Ascending aorta (tissue), 2 donors: ENCODE results near the gene MSI2. TPM values are rescaled to one million over a fixed set of nuclear protein-coding genes. Genes with fewer than 3 reads are reported as not detected.

Experiments
- DNase-seq, 2 donors: peaks; one replicate each; pipeline ENCODE4 v3.0.0-alpha.2; 2019; ENCODE audit warnings: low spot score in 2 of 2
- H3K27ac ChIP-seq, 2 donors: fragments of 200-600 bp; sonication (generic); one replicate each; pipeline ENCODE4 v1.5.1; 2016 to 2017; ENCODE audit warnings: mild to moderate bottlenecking in 1 of 2
- H3K27me3 ChIP-seq: fragments of 200-600 bp; sonication (generic); one replicate; pipeline ENCODE4 v1.5.1; 2017
- H3K36me3 ChIP-seq, 2 donors: fragments of 200-600 bp; sonication (generic); one replicate each; pipeline ENCODE4 v1.5.1; 2016
- H3K4me1 ChIP-seq, 2 donors: fragments of 200-600 bp; sonication (generic); one replicate each; pipeline ENCODE4 v1.5.1; 2016 to 2017; ENCODE audit warnings: mild to moderate bottlenecking in 1 of 2
- H3K4me3 ChIP-seq, 2 donors: fragments of 200-600 bp; sonication (generic); one replicate each; pipeline ENCODE4 v1.5.1; 2016 to 2017; ENCODE audit warnings: mild to moderate bottlenecking in 1 of 2
- H3K9me3 ChIP-seq, 2 donors: fragments of 200-600 bp; sonication (generic); one replicate each; pipeline ENCODE4 v1.5.1; 2016
- CTCF ChIP-seq, 3 experiments: fragments of 200-600 bp in 2 of 3; fragments of 450-650 bp in 1 of 3; sonication (generic) in 2 of 3; IDR thresholded peaks; one replicate each; pipeline ENCODE4 v1.5.1; 2016 to 2019; ENCODE audit warnings: antibody characterized with exemption in 3 of 3, mild to moderate bottlenecking in 1 of 3, moderate library complexity in 1 of 3
- intact Hi-C: fragments of 100-400 bp; cut with DNase I; formaldehyde crosslinking; loops from one replicate; pipeline ENCODE4 v1.15.1; 2023
- total RNA-seq: library from RNA; depleted of rRNA; stranded (reverse); fragments of >200 nt; gene quantifications from one replicate; pipeline ENCODE4 v1.1.0, GENCODE V29; 2016

MSI2 gene
- total RNA-seq, 1 donor from 2014 or later: 11.7 TPM

GRCh38 chr17:57540596-57540995, 284.3 kb downstream of the MSI2 start:
- no peak for DNase-seq
- peaks cover 0 to 8% of the 10 kb centered on the region in 2 donors for H3K4me1 ChIP-seq
- intact Hi-C loops: loop anchor here (5.0 kb wide), 1 partner anchor 283 kb away; the partner anchor contains the start of gene MSI2
- no peaks in the 10 kb centered on the region for H3K27me3 ChIP-seq
- no peaks in the 10 kb centered on the region for H3K9me3 ChIP-seq
- H3K4me3 ChIP-seq: no peak overlapping the region
- no peak for TF ChIP-seq CTCF (IDR thresholded peaks at IDR 0.05)
- H3K27ac ChIP-seq: no peak overlapping the region
- no peaks in the 10 kb centered on the region for H3K36me3 ChIP-seq

- Histone ChIP-seq H3K4me1 (peaks cover 0 to 8% of the 10 kb centered on the region in 2 donors), H3K9me3 (no peaks in the 10 kb centered on the region), H3K4me3 (no peak overlapping the region), H3K27ac (peak overlapping the region in 1 of 2 donors; percentile 9), H3K27me3 (no peaks in the 10 kb centered on the region), H3K36me3 (no peaks in the 10 kb centered on the region)
- DNase-seq: no peak
- TF ChIP-seq CTCF (IDR thresholded peaks at IDR 0.05): no peak
- intact Hi-C loops: loop anchor here (5.0 kb wide), 1 partner anchor 284 kb away; the partner anchor contains the start of gene MSI2
These were observed 284.7 kb downstream of the MSI2 start for GRCh38 chr17:57541049-57541448.

- no peaks in the 10 kb centered on the region for H3K27me3 ChIP-seq
- peak; percentile 64 to 90 for DNase-seq
- H3K27ac ChIP-seq: peak overlapping the region; percentile 9 to 35
- H3K36me3 ChIP-seq: no peaks in the 10 kb centered on the region
- peak overlapping the region in 1 of 2 donors; percentile 28 for H3K4me3 ChIP-seq
- no peak for TF ChIP-seq CTCF (IDR thresholded peaks at IDR 0.05)
- intact Hi-C loops: loop anchor here (1.0 to 5.0 kb wide), 3 partner anchors 17 to 284 kb away; partner anchors contain the start of gene MSI2
- peaks cover 0 to 8% of the 10 kb centered on the region in 2 donors for H3K4me1 ChIP-seq
- H3K9me3 ChIP-seq: no peaks in the 10 kb centered on the region
These were observed 285.4 kb downstream of the MSI2 start for GRCh38 chr17:57541472-57542394.

- Histone ChIP-seq H3K27me3 (no peaks in the 10 kb centered on the region), H3K36me3 (no peaks in the 10 kb centered on the region), H3K27ac (peak overlapping the region; percentile 9 to 35), H3K4me3 (no peak overlapping the region), H3K4me1 (peaks cover 0 to 8% of the 10 kb centered on the region in 2 donors), H3K9me3 (no peaks in the 10 kb centered on the region)
- DNase-seq: no peak
- TF ChIP-seq CTCF (IDR thresholded peaks at IDR 0.05): no peak
- intact Hi-C loops: loop anchor here (1.0 to 5.0 kb wide), 3 partner anchors 18 to 285 kb away; partner anchors contain the start of gene MSI2
These were observed 286.2 kb downstream of the MSI2 start for GRCh38 chr17:57542510-57542909.

- no peaks in the 10 kb centered on the region for H3K27me3 ChIP-seq
- H3K36me3 ChIP-seq: no peaks in the 10 kb centered on the region
- no peak overlapping the region for H3K27ac ChIP-seq
- no peak for DNase-seq
- intact Hi-C loops: loop anchor here (2.0 to 5.0 kb wide), 2 partner anchors 46 to 286 kb away; partner anchors contain the start of gene MSI2
- H3K9me3 ChIP-seq: no peaks in the 10 kb centered on the region
- TF ChIP-seq CTCF (IDR thresholded peaks at IDR 0.05): no peak
- H3K4me1 ChIP-seq: peaks cover 0 to 10% of the 10 kb centered on the region in 2 donors
- no peak overlapping the region for H3K4me3 ChIP-seq
These were observed 286.9 kb downstream of the MSI2 start for GRCh38 chr17:57543230-57543629.
